Measurements from ENCODE around the gene VKORC1.
"Not testable (repeated sequence)": the region's sequence is repeated elsewhere in the genome, so short reads cannot be mapped to it uniquely, and the experiment has no call there.

VKORC1 gene

GRCh38 chr16:31105677-31106213, 11.1 kb upstream of the VKORC1 start:
- H3K36me3 ChIP-seq, result peaks cover 3 to 13% (median 12%) of the 10 kb centered on the region in 3 donors
- TF ChIP-seq, protein P1, sequence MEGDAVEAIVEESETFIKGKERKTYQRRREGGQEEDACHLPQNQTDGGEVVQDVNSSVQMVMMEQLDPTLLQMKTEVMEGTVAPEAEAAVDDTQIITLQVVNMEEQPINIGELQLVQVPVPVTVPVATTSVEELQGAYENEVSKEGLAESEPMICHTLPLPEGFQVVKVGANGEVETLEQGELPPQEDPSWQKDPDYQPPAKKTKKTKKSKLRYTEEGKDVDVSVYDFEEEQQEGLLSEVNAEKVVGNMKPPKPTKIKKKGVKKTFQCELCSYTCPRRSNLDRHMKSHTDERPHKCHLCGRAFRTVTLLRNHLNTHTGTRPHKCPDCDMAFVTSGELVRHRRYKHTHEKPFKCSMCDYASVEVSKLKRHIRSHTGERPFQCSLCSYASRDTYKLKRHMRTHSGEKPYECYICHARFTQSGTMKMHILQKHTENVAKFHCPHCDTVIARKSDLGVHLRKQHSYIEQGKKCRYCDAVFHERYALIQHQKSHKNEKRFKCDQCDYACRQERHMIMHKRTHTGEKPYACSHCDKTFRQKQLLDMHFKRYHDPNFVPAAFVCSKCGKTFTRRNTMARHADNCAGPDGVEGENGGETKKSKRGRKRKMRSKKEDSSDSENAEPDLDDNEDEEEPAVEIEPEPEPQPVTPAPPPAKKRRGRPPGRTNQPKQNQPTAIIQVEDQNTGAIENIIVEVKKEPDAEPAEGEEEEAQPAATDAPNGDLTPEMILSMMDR (IDR thresholded peaks at IDR 0.05), result peak; percentile 70 to 81
- no peaks in the 10 kb centered on the region for H3K27me3 ChIP-seq
- no peaks in the 10 kb centered on the region for H3K9me3 ChIP-seq
- DNase-seq, result peak; percentile 72 to 89
- peaks cover 0 to 23% (median 16%) of the 10 kb centered on the region in 4 donors for H3K4me1 ChIP-seq
- peak overlapping the region; percentile 21 to 30 for H3K4me3 ChIP-seq
- intact Hi-C loops (cut with DNase I; ENCODE audit: low total_unique reads), result no loop called here
- H3K27ac ChIP-seq, result peak overlapping the region in 1 of 2 donors; percentile 56

DNA sequence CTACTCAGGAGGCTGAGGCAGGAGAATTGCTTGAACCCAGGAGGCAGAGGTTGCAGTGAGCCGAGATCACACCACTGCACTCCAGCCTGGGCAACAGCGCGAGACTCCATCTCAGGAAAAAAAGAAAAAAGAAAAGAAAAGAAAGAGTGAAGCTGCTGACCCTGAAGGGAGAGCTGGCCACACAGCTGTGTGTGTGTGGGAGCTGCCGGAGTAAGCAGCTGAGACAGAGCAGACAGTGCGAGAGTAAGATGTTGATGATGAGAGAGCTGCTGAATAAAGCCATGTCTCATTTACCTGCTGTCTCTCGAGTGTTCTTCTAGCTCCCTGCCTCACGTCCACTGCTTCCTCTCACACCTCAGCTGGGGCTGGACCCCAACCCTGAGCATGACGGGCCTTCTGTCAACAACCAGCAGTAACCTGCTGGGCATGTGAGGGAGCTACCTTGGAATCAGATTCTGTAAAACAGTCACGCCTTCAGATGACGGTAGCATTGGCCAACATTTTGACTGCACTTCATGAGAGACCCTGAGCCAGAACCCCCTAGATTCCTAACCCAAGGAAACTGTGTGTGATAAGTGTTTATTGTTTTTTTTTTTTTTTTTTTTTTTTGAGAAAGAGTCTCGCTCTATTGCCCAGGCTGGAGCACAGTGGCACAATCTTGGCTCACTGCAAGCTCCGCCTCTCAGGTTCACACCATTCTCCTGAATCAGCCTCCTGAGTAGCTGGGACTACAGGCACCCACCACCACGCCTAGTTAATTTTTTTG, 6.5 kb upstream of the VKORC1 start:
- H3K27ac ChIP-seq; DNase-seq; H3K36me3 ChIP-seq; H3K4me3 ChIP-seq; intact Hi-C loops (cut with DNase I; ENCODE audit: low total_unique reads); H3K4me1 ChIP-seq; H3K9me3 ChIP-seq; H3K27me3 ChIP-seq: not testable (repeated sequence)

GRCh38 chr16:31099860-31100638, 5.5 kb upstream of the VKORC1 start:
- H3K4me3 ChIP-seq, result no peak overlapping the region
- H3K9me3 ChIP-seq, result no peaks in the 10 kb centered on the region
- H3K27me3 ChIP-seq, result no peaks in the 10 kb centered on the region
- no peaks in the 10 kb centered on the region for H3K36me3 ChIP-seq
- no peak for DNase-seq
- peaks cover 0 to 4% (median 0%) of the 10 kb centered on the region in 4 donors for H3K4me1 ChIP-seq
- no peak overlapping the region for H3K27ac ChIP-seq
- TF ChIP-seq, protein P1 (IDR thresholded peaks at IDR 0.05), result no peak
- intact Hi-C loops (cut with DNase I; ENCODE audit: low total_unique reads), result no loop called here

DNA sequence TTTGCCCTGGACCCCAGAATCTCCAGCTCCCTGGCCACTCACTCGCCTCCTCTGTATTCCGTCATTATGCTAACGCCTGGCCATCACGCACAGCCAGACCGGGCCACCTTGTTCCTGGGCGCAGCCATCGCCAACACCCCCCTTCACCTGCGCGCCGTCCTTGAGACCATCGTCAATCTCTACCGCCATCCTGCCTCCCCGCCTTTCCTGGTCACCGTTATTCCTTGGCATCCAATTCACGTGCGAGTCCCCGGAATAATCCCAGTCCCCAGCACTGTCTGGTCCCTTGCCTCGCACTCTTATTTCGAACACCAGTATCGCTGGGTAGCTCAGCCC, 541 bp downstream of the VKORC1 start:
- peak in 1 of 2 donors; percentile 32 for DNase-seq
- H3K27ac ChIP-seq, result peak overlapping the region; percentile 91 to 97

DNA sequence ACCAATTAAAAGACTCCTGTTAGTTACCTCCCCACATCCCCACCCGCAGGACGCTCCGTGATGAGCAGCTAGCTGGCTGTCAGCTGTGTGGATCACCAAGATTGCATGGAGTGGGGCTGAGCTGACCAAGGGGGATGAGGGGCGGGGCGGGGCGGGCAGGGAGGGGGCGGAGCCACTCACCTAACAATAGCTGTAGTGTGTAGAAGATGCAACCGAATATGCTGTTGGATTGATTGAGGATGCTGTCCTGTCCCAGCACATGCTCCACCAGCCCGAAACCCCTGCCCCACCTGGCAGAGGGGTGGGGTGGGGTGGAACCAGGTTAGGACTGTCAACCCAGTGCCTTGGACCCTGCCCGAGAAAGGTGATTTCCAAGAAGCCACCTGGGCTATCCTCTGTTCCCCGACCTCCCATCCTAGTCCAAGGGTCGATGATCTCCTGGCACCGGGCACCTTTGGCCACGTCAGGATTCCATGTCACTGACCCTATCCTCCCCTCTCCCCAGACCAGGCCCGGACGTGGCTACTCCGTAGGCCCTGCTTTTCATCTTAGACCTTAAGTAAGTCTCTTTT, 1.4 kb downstream of the VKORC1 start:
- peak overlapping the region; percentile 94 to 97 for H3K4me3 ChIP-seq
- H3K4me1 ChIP-seq, result peaks cover 0 to 22% (median 12%) of the 10 kb centered on the region in 4 donors
- H3K9me3 ChIP-seq, result no peaks in the 10 kb centered on the region
- intact Hi-C loops (cut with DNase I; ENCODE audit: low total_unique reads), result no loop called here
- H3K36me3 ChIP-seq, result peaks cover 3 to 31% (median 18%) of the 10 kb centered on the region in 3 donors
- TF ChIP-seq, protein P1 (IDR thresholded peaks at IDR 0.05), result no peak
- H3K27ac ChIP-seq, result peak overlapping the region in 1 of 2 donors; percentile 97
- H3K27me3 ChIP-seq, result no peaks in the 10 kb centered on the region
- DNase-seq, result no peak

More for the DNA sequence above, 541 bp downstream of the VKORC1 start:
- intact Hi-C loops (cut with DNase I; ENCODE audit: low total_unique reads), result no loop called here
- peak overlapping the region; percentile 94 to 97 for H3K4me3 ChIP-seq
- no peaks in the 10 kb centered on the region for H3K9me3 ChIP-seq
- no peaks in the 10 kb centered on the region for H3K27me3 ChIP-seq
- TF ChIP-seq, protein P1 (IDR thresholded peaks at IDR 0.05), result no peak
- H3K4me1 ChIP-seq, result peaks cover 0 to 22% (median 12%) of the 10 kb centered on the region in 4 donors
- H3K36me3 ChIP-seq, result peaks cover 3 to 24% (median 18%) of the 10 kb centered on the region in 3 donors

Data from tibial artery (tissue), 4 donors.